ENCODE data around the gene MAP9. TPM values are rescaled to one million over a fixed set of nuclear protein-coding genes. Genes with fewer than 3 reads are reported as not detected.

MAP9 gene
- total RNA-seq, 4 donors from 2014 or later = 12.1 to 32.0 (median 25.0) TPM

Small RNA genes within 50 kb of the gene (small RNA-seq; reads per million reads assigned to genes)
- gene AC097467.4 = not detected
- gene YWHAEP4 = not detected

Other genes starting within 250 kb of the MAP9 start
- not detected for gene NPY2R, start 168.3 kb downstream of the MAP9 start, total RNA-seq